ENCODE measurements around the gene BCAS3. TPM values are rescaled to one million over a fixed set of nuclear protein-coding genes. Genes with fewer than 3 reads are reported as not detected.
A peak's percentile ranks its signal among the peaks of the same experiment; 100 is the strongest.

BCAS3 gene
- total and polyA plus RNA-seq, 3 experiments from 2014 or later: 10.7 to 35.3 (median 13.5) TPM

- Histone ChIP-seq H3K4me1 (ENCODE audit: insufficient read depth, low read length) (no peaks in the 10 kb centered on the region), H3K27ac (ENCODE audit: low read depth, low read length) (no peak overlapping the region), H3K9me3 (ENCODE audit: low read length) (no peaks in the 10 kb centered on the region), H3K27me3 (ENCODE audit: insufficient read depth, low read length, poor library complexity, severe bottlenecking) (no peaks in the 10 kb centered on the region), H3K36me3 (ENCODE audit: insufficient read depth, low read length) (no peaks in the 10 kb centered on the region), H3K4me3 (ENCODE audit: low read length) (no peak overlapping the region)
- ChIA-PET POLR2A (no interaction called here), CTCF (no interaction called here)
- H3K36me3 Mint-ChIP-seq: peaks cover 0 to 1% (median 0%) of the 10 kb centered on the region in 3 donors
- peaks cover 0 to 9% (median 4%) of the 10 kb centered on the region in 3 donors for H3K4me1 Mint-ChIP-seq
- DNase-seq: peak in 1 of 5 donors; percentile 38
- no peaks in the 10 kb centered on the region for H3K9me3 Mint-ChIP-seq
- no peak overlapping the region for H3K27ac Mint-ChIP-seq
- no peaks in the 10 kb centered on the region for H3K27me3 Mint-ChIP-seq
- H3K4me3 Mint-ChIP-seq: no peak overlapping the region
Measured at GRCh38 chr17:61385577-61386236, 708.1 kb downstream of the BCAS3 start.

- Histone ChIP-seq H3K9me3 (ENCODE audit: low read length) (no peaks in the 10 kb centered on the region), H3K27me3 (ENCODE audit: insufficient read depth, low read length, poor library complexity, severe bottlenecking) (no peaks in the 10 kb centered on the region), H3K36me3 (ENCODE audit: insufficient read depth, low read length) (no peaks in the 10 kb centered on the region), H3K4me3 (ENCODE audit: low read length) (no peak overlapping the region), H3K4me1 (ENCODE audit: insufficient read depth, low read length) (no peaks in the 10 kb centered on the region), H3K27ac (ENCODE audit: low read depth, low read length) (no peak overlapping the region)
- no peak for DNase-seq
- Mint-ChIP-seq H3K9me3 (no peaks in the 10 kb centered on the region), H3K27ac (no peak overlapping the region), H3K4me3 (no peak overlapping the region), H3K36me3 (no peaks in the 10 kb centered on the region), H3K4me1 (peaks cover 0 to 9% (median 4%) of the 10 kb centered on the region in 3 donors), H3K27me3 (no peaks in the 10 kb centered on the region)
- CTCF ChIA-PET: no interaction called here
- POLR2A ChIA-PET: no interaction called here
Measured at GRCh38 chr17:61386251-61386650, 708.6 kb downstream of the BCAS3 start.

- Histone ChIP-seq H3K27me3 (ENCODE audit: insufficient read depth, low read length, poor library complexity, severe bottlenecking) (no peaks in the 10 kb centered on the region), H3K9me3 (ENCODE audit: low read length) (no peaks in the 10 kb centered on the region), H3K36me3 (ENCODE audit: insufficient read depth, low read length) (no peaks in the 10 kb centered on the region), H3K4me3 (ENCODE audit: low read length) (no peak overlapping the region), H3K4me1 (ENCODE audit: insufficient read depth, low read length) (no peaks in the 10 kb centered on the region), H3K27ac (ENCODE audit: low read depth, low read length) (no peak overlapping the region)
- peaks cover 0 to 9% (median 4%) of the 10 kb centered on the region in 3 donors for H3K4me1 Mint-ChIP-seq
- peak in 1 of 5 donors; percentile 22 for DNase-seq
- H3K27me3 Mint-ChIP-seq: no peaks in the 10 kb centered on the region
- POLR2A ChIA-PET: no interaction called here
- H3K36me3 Mint-ChIP-seq: peaks cover 0 to 1% (median under 1%) of the 10 kb centered on the region in 3 donors
- CTCF ChIA-PET: interaction anchor here (0.9 to 1.0 kb wide), 2 partner anchors 10 to 415 kb away, joined by 3 read pairs; no protein-coding TSS in a partner anchor
- H3K9me3 Mint-ChIP-seq: no peaks in the 10 kb centered on the region
- no peak overlapping the region for H3K4me3 Mint-ChIP-seq
- no peak overlapping the region for H3K27ac Mint-ChIP-seq
Measured at GRCh38 chr17:61387011-61387410, 709.4 kb downstream of the BCAS3 start.

GRCh38 chr17:61387511-61388305, 710.1 kb downstream of the BCAS3 start:
- H3K4me1 Mint-ChIP-seq: peaks cover 0 to 9% (median 4%) of the 10 kb centered on the region in 3 donors
- H3K9me3 ChIP-seq (ENCODE audit: low read length): no peaks in the 10 kb centered on the region
- H3K27ac Mint-ChIP-seq: no peak overlapping the region
- no peaks in the 10 kb centered on the region for H3K4me1 ChIP-seq (ENCODE audit: insufficient read depth, low read length)
- H3K27me3 Mint-ChIP-seq: peaks cover 0 to 1% of the 10 kb centered on the region in 2 donors
- no peaks in the 10 kb centered on the region for H3K36me3 ChIP-seq (ENCODE audit: insufficient read depth, low read length)
- H3K4me3 Mint-ChIP-seq: peak overlapping the region in 1 of 7 donors; percentile 27
- no peaks in the 10 kb centered on the region for H3K27me3 ChIP-seq (ENCODE audit: insufficient read depth, low read length, poor library complexity, severe bottlenecking)
- DNase-seq: peak in 1 of 5 donors; percentile 40
- H3K4me3 ChIP-seq (ENCODE audit: low read length): no peak overlapping the region
- H3K36me3 Mint-ChIP-seq: peaks cover 3 to 6% (median 4%) of the 10 kb centered on the region in 3 donors
- H3K27ac ChIP-seq (ENCODE audit: low read depth, low read length): no peak overlapping the region
- ChIA-PET POLR2A (no interaction called here), CTCF (interaction anchor here (0.9 to 1.0 kb wide), 2 partner anchors 9 to 416 kb away, joined by 3 read pairs; no protein-coding TSS in a partner anchor)
- H3K9me3 Mint-ChIP-seq: no peaks in the 10 kb centered on the region

GRCh38 chr17:61388561-61389356, 711.1 kb downstream of the BCAS3 start:
- POLR2A ChIA-PET: no interaction called here
- peaks cover 0 to 9% (median 4%) of the 10 kb centered on the region in 3 donors for H3K4me1 Mint-ChIP-seq
- CTCF ChIA-PET: interaction anchor here (1.3 kb wide), 1 partner anchor 23 kb away, joined by 3 read pairs; no protein-coding TSS in a partner anchor
- no peak overlapping the region for H3K4me3 ChIP-seq (ENCODE audit: low read length)
- H3K36me3 ChIP-seq (ENCODE audit: insufficient read depth, low read length): no peaks in the 10 kb centered on the region
- H3K9me3 ChIP-seq (ENCODE audit: low read length): no peaks in the 10 kb centered on the region
- H3K36me3 Mint-ChIP-seq: peaks cover 4 to 6% (median 4%) of the 10 kb centered on the region in 3 donors
- no peak overlapping the region for H3K4me3 Mint-ChIP-seq
- no peaks in the 10 kb centered on the region for H3K27me3 ChIP-seq (ENCODE audit: insufficient read depth, low read length, poor library complexity, severe bottlenecking)
- H3K9me3 Mint-ChIP-seq: no peaks in the 10 kb centered on the region
- DNase-seq: no peak
- no peaks in the 10 kb centered on the region for H3K4me1 ChIP-seq (ENCODE audit: insufficient read depth, low read length)
- H3K27ac ChIP-seq (ENCODE audit: low read depth, low read length): no peak overlapping the region
- H3K27ac Mint-ChIP-seq: no peak overlapping the region
- H3K27me3 Mint-ChIP-seq: peaks cover 0 to 4% of the 10 kb centered on the region in 2 donors

- no peaks in the 10 kb centered on the region for H3K9me3 ChIP-seq (ENCODE audit: low read length)
- CTCF ChIA-PET: interaction anchor here (1.3 to 1.9 kb wide), 2 partner anchors 22 to 418 kb away, joined by 3 to 6 read pairs; no protein-coding TSS in a partner anchor
- no peak overlapping the region for H3K4me3 Mint-ChIP-seq
- peak overlapping the region in 2 of 8 donors; percentile 52 to 68 for H3K27ac Mint-ChIP-seq
- no peak overlapping the region for H3K27ac ChIP-seq (ENCODE audit: low read depth, low read length)
- peaks cover 5 to 6% of the 10 kb centered on the region in 2 donors for H3K27me3 Mint-ChIP-seq
- no peaks in the 10 kb centered on the region for H3K9me3 Mint-ChIP-seq
- POLR2A ChIA-PET: no interaction called here
- H3K4me3 ChIP-seq (ENCODE audit: low read length): no peak overlapping the region
- peaks cover 0 to 9% (median 5%) of the 10 kb centered on the region in 3 donors for H3K4me1 Mint-ChIP-seq
- H3K27me3 ChIP-seq (ENCODE audit: insufficient read depth, low read length, poor library complexity, severe bottlenecking): no peaks in the 10 kb centered on the region
- H3K36me3 ChIP-seq (ENCODE audit: insufficient read depth, low read length): no peaks in the 10 kb centered on the region
- H3K36me3 Mint-ChIP-seq: peaks cover 4 to 6% (median 4%) of the 10 kb centered on the region in 3 donors
- no peaks in the 10 kb centered on the region for H3K4me1 ChIP-seq (ENCODE audit: insufficient read depth, low read length)
- DNase-seq: peak in 2 of 5 donors; percentile 12 to 24
Measured at GRCh38 chr17:61389670-61390478, 712.2 kb downstream of the BCAS3 start.

GRCh38 chr17:61390479-61390791, 712.8 kb downstream of the BCAS3 start:
- POLR2A ChIA-PET: no interaction called here

More at GRCh38 chr17:61390479-61390791, 712.8 kb downstream of the BCAS3 start:
- Histone ChIP-seq H3K36me3 (ENCODE audit: insufficient read depth, low read length) (no peaks in the 10 kb centered on the region), H3K4me1 (ENCODE audit: insufficient read depth, low read length) (no peaks in the 10 kb centered on the region), H3K27ac (ENCODE audit: low read depth, low read length) (no peak overlapping the region), H3K27me3 (ENCODE audit: insufficient read depth, low read length, poor library complexity, severe bottlenecking) (no peaks in the 10 kb centered on the region), H3K4me3 (ENCODE audit: low read length) (no peak overlapping the region), H3K9me3 (ENCODE audit: low read length) (no peaks in the 10 kb centered on the region)
- H3K4me3 Mint-ChIP-seq: no peak overlapping the region
- H3K27ac Mint-ChIP-seq: no peak overlapping the region
- CTCF ChIA-PET: interaction anchor here (1.9 kb wide), 1 partner anchor 419 kb away, joined by 6 read pairs; no protein-coding TSS in a partner anchor
- no peaks in the 10 kb centered on the region for H3K9me3 Mint-ChIP-seq
- H3K27me3 Mint-ChIP-seq: peaks cover 8 to 11% of the 10 kb centered on the region in 2 donors
- H3K36me3 Mint-ChIP-seq: peaks cover 4 to 6% (median 4%) of the 10 kb centered on the region in 3 donors
- peaks cover 0 to 12% (median 8%) of the 10 kb centered on the region in 3 donors for H3K4me1 Mint-ChIP-seq
- DNase-seq: no peak
